ENCODE results near the gene PRKCE. TPM values are rescaled to one million over a fixed set of nuclear protein-coding genes. Genes with fewer than 3 reads are reported as not detected.

Gene PRKCE
- polyA plus RNA-seq, 1 of the 3 experiments (the other 2 are of a cell fraction), result 16.3 TPM

DNA sequence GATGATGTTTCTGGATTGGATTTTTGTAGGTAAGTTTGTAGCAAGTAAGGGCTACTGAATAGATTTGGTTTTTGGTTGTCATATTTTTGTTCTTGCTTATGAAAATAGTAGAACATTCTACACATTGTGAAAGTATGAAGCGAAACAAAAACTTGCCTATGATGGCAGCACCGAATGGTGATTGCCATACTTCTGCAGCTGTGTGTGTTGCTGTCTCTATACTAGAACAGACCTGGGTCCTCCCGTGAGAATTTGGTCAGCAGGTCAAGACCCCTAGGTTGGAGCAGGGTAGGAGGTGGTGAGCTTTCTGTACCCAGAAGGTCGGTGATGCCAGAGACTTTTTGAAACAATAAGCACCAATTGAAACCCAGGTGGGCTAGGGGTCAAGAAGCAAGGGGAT lies 322.6 kb downstream of the PRKCE start (continued):
- TF ChIP-seq CHD2 (IDR thresholded peaks at IDR 0.05; ENCODE audit: low read length, partially characterized antibody), result no peak
- no peak for TF ChIP-seq GABPA (IDR thresholded peaks at IDR 0.05; ENCODE audit: low read depth)
- TF ChIP-seq, protein P1, sequence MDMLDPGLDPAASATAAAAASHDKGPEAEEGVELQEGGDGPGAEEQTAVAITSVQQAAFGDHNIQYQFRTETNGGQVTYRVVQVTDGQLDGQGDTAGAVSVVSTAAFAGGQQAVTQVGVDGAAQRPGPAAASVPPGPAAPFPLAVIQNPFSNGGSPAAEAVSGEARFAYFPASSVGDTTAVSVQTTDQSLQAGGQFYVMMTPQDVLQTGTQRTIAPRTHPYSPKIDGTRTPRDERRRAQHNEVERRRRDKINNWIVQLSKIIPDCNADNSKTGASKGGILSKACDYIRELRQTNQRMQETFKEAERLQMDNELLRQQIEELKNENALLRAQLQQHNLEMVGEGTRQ (IDR thresholded peaks at IDR 0.05; ENCODE audit: borderline replicate concordance, low read depth, low read length), result no peak
- no peak for TF ChIP-seq ELF1 (IDR thresholded peaks at IDR 0.05)
- no peak for TF ChIP-seq MAX (IDR thresholded peaks at IDR 0.05; ENCODE audit: low read depth)
- no peak for TF ChIP-seq MEF2A (IDR thresholded peaks at IDR 0.05; ENCODE audit: borderline replicate concordance, low read depth)

GRCh38 chr2:45974762-45975408 lies 323.4 kb downstream of the PRKCE start:
- WGBS (ENCODE audit: low lambda C conversion rate), result 88% methylated on average over 7 of the region's 7 CpGs
- TF ChIP-seq, protein P2, sequence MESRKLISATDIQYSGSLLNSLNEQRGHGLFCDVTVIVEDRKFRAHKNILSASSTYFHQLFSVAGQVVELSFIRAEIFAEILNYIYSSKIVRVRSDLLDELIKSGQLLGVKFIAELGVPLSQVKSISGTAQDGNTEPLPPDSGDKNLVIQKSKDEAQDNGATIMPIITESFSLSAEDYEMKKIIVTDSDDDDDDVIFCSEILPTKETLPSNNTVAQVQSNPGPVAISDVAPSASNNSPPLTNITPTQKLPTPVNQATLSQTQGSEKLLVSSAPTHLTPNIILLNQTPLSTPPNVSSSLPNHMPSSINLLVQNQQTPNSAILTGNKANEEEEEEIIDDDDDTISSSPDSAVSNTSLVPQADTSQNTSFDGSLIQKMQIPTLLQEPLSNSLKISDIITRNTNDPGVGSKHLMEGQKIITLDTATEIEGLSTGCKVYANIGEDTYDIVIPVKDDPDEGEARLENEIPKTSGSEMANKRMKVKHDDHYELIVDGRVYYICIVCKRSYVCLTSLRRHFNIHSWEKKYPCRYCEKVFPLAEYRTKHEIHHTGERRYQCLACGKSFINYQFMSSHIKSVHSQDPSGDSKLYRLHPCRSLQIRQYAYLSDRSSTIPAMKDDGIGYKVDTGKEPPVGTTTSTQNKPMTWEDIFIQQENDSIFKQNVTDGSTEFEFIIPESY (IDR thresholded peaks at IDR 0.05; ENCODE audit: borderline replicate concordance, low read depth), result no peak
- TF ChIP-seq, protein P1 (IDR thresholded peaks at IDR 0.05; ENCODE audit: borderline replicate concordance, low read depth, low read length), result no peak
- TF ChIP-seq POLR2AphosphoS5 (IDR thresholded peaks at IDR 0.05; ENCODE audit: low read depth, low read length) (no peak), JUND (IDR thresholded peaks at IDR 0.05) (no peak), EP300 (IDR thresholded peaks at IDR 0.05; ENCODE audit: borderline replicate concordance in 1 of 2, low read depth in 1 of 2, low read length in 1 of 2) (no peak), YY1 (IDR thresholded peaks at IDR 0.05; ENCODE audit: low read depth) (no peak), FOXJ3 (CRISPR knock-in tag; IDR thresholded peaks at IDR 0.05) (no peak), NRF1 (IDR thresholded peaks at IDR 0.05; ENCODE audit: low read depth, low read length) (no peak), SMC3 (IDR thresholded peaks at IDR 0.05; ENCODE audit: low read depth, low read length) (no peak), RFX5 (IDR thresholded peaks at IDR 0.05; ENCODE audit: low read length) (no peak), MEF2A (IDR thresholded peaks at IDR 0.05; ENCODE audit: borderline replicate concordance, low read depth) (no peak), GATA2 (CRISPR knock-in tag; IDR thresholded peaks at IDR 0.05) (no peak), MAX (IDR thresholded peaks at IDR 0.05; ENCODE audit: low read depth) (no peak), RXRA (IDR thresholded peaks at IDR 0.05; ENCODE audit: borderline replicate concordance, low read depth) (no peak), FOSL2 (IDR thresholded peaks at IDR 0.05; ENCODE audit: borderline replicate concordance, low read depth) (no peak)
- TF ChIP-seq, protein P3, sequence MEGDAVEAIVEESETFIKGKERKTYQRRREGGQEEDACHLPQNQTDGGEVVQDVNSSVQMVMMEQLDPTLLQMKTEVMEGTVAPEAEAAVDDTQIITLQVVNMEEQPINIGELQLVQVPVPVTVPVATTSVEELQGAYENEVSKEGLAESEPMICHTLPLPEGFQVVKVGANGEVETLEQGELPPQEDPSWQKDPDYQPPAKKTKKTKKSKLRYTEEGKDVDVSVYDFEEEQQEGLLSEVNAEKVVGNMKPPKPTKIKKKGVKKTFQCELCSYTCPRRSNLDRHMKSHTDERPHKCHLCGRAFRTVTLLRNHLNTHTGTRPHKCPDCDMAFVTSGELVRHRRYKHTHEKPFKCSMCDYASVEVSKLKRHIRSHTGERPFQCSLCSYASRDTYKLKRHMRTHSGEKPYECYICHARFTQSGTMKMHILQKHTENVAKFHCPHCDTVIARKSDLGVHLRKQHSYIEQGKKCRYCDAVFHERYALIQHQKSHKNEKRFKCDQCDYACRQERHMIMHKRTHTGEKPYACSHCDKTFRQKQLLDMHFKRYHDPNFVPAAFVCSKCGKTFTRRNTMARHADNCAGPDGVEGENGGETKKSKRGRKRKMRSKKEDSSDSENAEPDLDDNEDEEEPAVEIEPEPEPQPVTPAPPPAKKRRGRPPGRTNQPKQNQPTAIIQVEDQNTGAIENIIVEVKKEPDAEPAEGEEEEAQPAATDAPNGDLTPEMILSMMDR (IDR thresholded peaks at IDR 0.05), result no peak
- TF ChIP-seq, protein P4, sequence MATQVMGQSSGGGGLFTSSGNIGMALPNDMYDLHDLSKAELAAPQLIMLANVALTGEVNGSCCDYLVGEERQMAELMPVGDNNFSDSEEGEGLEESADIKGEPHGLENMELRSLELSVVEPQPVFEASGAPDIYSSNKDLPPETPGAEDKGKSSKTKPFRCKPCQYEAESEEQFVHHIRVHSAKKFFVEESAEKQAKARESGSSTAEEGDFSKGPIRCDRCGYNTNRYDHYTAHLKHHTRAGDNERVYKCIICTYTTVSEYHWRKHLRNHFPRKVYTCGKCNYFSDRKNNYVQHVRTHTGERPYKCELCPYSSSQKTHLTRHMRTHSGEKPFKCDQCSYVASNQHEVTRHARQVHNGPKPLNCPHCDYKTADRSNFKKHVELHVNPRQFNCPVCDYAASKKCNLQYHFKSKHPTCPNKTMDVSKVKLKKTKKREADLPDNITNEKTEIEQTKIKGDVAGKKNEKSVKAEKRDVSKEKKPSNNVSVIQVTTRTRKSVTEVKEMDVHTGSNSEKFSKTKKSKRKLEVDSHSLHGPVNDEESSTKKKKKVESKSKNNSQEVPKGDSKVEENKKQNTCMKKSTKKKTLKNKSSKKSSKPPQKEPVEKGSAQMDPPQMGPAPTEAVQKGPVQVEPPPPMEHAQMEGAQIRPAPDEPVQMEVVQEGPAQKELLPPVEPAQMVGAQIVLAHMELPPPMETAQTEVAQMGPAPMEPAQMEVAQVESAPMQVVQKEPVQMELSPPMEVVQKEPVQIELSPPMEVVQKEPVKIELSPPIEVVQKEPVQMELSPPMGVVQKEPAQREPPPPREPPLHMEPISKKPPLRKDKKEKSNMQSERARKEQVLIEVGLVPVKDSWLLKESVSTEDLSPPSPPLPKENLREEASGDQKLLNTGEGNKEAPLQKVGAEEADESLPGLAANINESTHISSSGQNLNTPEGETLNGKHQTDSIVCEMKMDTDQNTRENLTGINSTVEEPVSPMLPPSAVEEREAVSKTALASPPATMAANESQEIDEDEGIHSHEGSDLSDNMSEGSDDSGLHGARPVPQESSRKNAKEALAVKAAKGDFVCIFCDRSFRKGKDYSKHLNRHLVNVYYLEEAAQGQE (IDR thresholded peaks at IDR 0.05; ENCODE audit: low read depth, low read length), result no peak
- no peak for DNase-seq
- no peak overlapping the region for H3K27ac ChIP-seq (ENCODE audit: low read depth in 2 of 2, low read length in 1 of 2)
- no peaks in the 10 kb centered on the region for H3K36me3 ChIP-seq (replicated peaks in 1 of 2; ENCODE audit: control insufficient read depth in 1 of 2, insufficient read depth in 2 of 2, low read length in 1 of 2)
- no peaks in the 10 kb centered on the region for H3K9me3 ChIP-seq
- POLR2A ChIA-PET, result no interaction called here
- H4K20me1 ChIP-seq (ENCODE audit: insufficient read depth), result no peaks in the 10 kb centered on the region
- no peaks in the 10 kb centered on the region for H3K9me2 ChIP-seq
- H3K79me2 ChIP-seq (ENCODE audit: insufficient read depth), result no peaks in the 10 kb centered on the region
- H3K4me2 ChIP-seq, result no peak overlapping the region
- no peak overlapping the region for H2AFZ ChIP-seq (ENCODE audit: low read depth)
- H3F3A ChIP-seq (replicated peaks; ENCODE audit: insufficient read depth), result no peaks in the 10 kb centered on the region
- no peaks in the 10 kb centered on the region for H3K27me3 ChIP-seq (ENCODE audit: insufficient read depth)
- CTCF ChIA-PET, result interaction anchor here (1.4 to 1.6 kb wide), 2 partner anchors 12 to 18 kb away, joined by 4 to 7 read pairs; no protein-coding TSS in a partner anchor
- no peak overlapping the region for H3K9ac ChIP-seq
- no peaks in the 10 kb centered on the region; a peak in 1 of 4 replicates for H3K4me1 ChIP-seq (ENCODE audit: control insufficient read depth in 1 of 2, insufficient read depth in 2 of 2, low read depth in 1 of 2, low read length in 1 of 2)
- no peak overlapping the region for H3K4me3 ChIP-seq (ENCODE audit: low read depth in 2 of 2, low read length in 1 of 2)

All from SK-N-SH (cell line).